H1 (cell line): ENCODE data around the gene ZNF202. TPM values are rescaled to one million over a fixed set of nuclear protein-coding genes. Genes with fewer than 3 reads are reported as not detected.

ENCODE experiments used
- ATF3 ChIP-seq: IDR thresholded peaks from 2 replicates; pipeline ENCODE4 v1.6.1; 2011; ENCODE audit warnings: low read depth, mild to moderate bottlenecking, low read length; ENCODE audit not compliant: insufficient read depth
- CHD7 ChIP-seq: fragments of 300-600 bp; sonication (generic); IDR thresholded peaks from 2 replicates; pipeline ENCODE4 v1.7.1; 2012; ENCODE audit warnings: low read length, moderate library complexity, mild to moderate bottlenecking, inconsistent platforms; ENCODE audit not compliant: insufficient replicate concordance
- EGR1 ChIP-seq: IDR thresholded peaks from 2 replicates; pipeline ENCODE4 v1.6.1; 2011; ENCODE audit warnings: low read depth, low read length, borderline replicate concordance
- HDAC2 ChIP-seq, 2 experiments: fragments of 300-600 bp in 1 of 2; sonication (generic) in 1 of 2; IDR thresholded peaks; 2 replicates each; pipeline ENCODE4 v1.6.1; 2011 to 2012; ENCODE audit warnings: low read depth in 2 of 2, low read length in 2 of 2, mild to moderate bottlenecking in 2 of 2, moderate library complexity in 2 of 2, borderline replicate concordance in 1 of 2, inconsistent platforms in 1 of 2
- KDM5A ChIP-seq: fragments of 200-600 bp; IDR thresholded peaks from 2 replicates; pipeline ENCODE4 v1.7.1; 2012; ENCODE audit warnings: mild to moderate bottlenecking, low read length, inconsistent platforms, mixed read lengths
- SAP30 ChIP-seq: fragments of 300-600 bp; sonication (generic); IDR thresholded peaks from 2 replicates; pipeline ENCODE4 v1.7.1; 2012; ENCODE audit warnings: low read length, moderate library complexity, mild to moderate bottlenecking, inconsistent platforms; ENCODE audit not compliant: insufficient read depth, insufficient replicate concordance
- SRF ChIP-seq: IDR thresholded peaks from 2 replicates; pipeline ENCODE4 v1.6.1; 2011; ENCODE audit warnings: mild to moderate bottlenecking, low read depth, low read length, moderate library complexity
- TBP ChIP-seq: IDR thresholded peaks from 2 replicates; pipeline ENCODE4 v1.6.1; 2011; ENCODE audit warnings: low read depth, low read length, improper control_type of control experiment
- YY1 ChIP-seq: IDR thresholded peaks from 2 replicates; pipeline ENCODE4 v1.6.1; 2011; ENCODE audit warnings: low read depth, mild to moderate bottlenecking, low read length
- polyA plus RNA-seq, 7 experiments: library from polyadenylated mRNA; depleted of rRNA in 3 of 7; stranded (reverse) in 5 of 7; unstranded in 2 of 7; fragments of >200 nt in 5 of 7; fragments of 200-250 nt in 2 of 7; gene quantifications; 1 replicate in 5 of 7; 2 replicates in 1 of 7; 4 replicates in 1 of 7; pipeline versions ENCODE4 v1.2.1 to v1.2.3, GENCODE V29; 2011 to 2013; ENCODE audit warnings: missing spikeins in 2 of 7, mixed read lengths in 2 of 7
- total RNA-seq: library from RNA; stranded (reverse); fragmentation: NEBNext Ultra II Directional; extraction: Animal tissue kit (Norgen Biotek cat#: 25700); gene quantifications from 2 replicates; pipeline ENCODE4 v1.2.1, GENCODE V29; 2021

The ZNF202 gene
- total and polyA plus RNA-seq, 2 of the 8 experiments (the other 6 are each of a cell fraction or from before 2014, with no cell fraction given) = 14.1 to 33.9 TPM

GRCh38 chr11:123775715-123776549, 34.5 kb upstream of the ZNF202 start (continued):
- TF ChIP-seq SAP30 (no peak), YY1 (no peak), CHD7 (no peak), ATF3 (no peak), SRF (no peak), EGR1 (no peak), TBP (no peak), KDM5A (no peak), HDAC2 (IDR thresholded peaks at IDR 0.05; ENCODE audit: borderline replicate concordance in 1 of 2, low read depth in 2 of 2, low read length in 2 of 2) (0 out of 4 replicates have a peak, but pooled peaks of 1 of the 2 experiments have one; percentile 1)
